ENCODE results near the gene ASIC2. TPM values are rescaled to one million over a fixed set of nuclear protein-coding genes. Genes with fewer than 3 reads are reported as not detected.

Gene ASIC2
- total RNA-seq, 1 experiment from 2014 or later = not detected

GRCh38 chr17:33046361-33047255 is 246.5 kb downstream of the ASIC2 start:
- Histone ChIP-seq H3K36me3 (ENCODE audit: control insufficient read depth, insufficient read depth, low read length) (no peaks in the 10 kb centered on the region), H3K9me3 (no peaks in the 10 kb centered on the region), H3K27me3 (replicated peaks; ENCODE audit: control insufficient read depth, insufficient read depth, low read length) (no peaks in the 10 kb centered on the region), H3K4me1 (no peaks in the 10 kb centered on the region), H3K4me3 (ENCODE audit: low read depth, low read length) (no peak overlapping the region)
- no peak for TF ChIP-seq CTCF (IDR thresholded peaks at IDR 0.05; ENCODE audit: insufficient read depth in 1 of 2, low read depth in 1 of 2, low read length in 1 of 2, severe bottlenecking in 1 of 2, unreplicated experiment in 1 of 2)
- intact Hi-C loops (cut with micrococcal nuclease; ENCODE audit: unreplicated experiment) = no loop called here
- Mint-ChIP-seq H3K27me3 (ENCODE audit: insufficient read depth, unreplicated experiment) (peaks cover 19% of the 10 kb centered on the region), H3K4me1 (ENCODE audit: low read depth, unreplicated experiment) (no peaks in the 10 kb centered on the region), H3K36me3 (ENCODE audit: insufficient read depth, unreplicated experiment) (no peaks in the 10 kb centered on the region), H3K27ac (ENCODE audit: unreplicated experiment) (no peak overlapping the region), H3K4me3 (ENCODE audit: unreplicated experiment) (no peak overlapping the region), H3K9me3 (ENCODE audit: unreplicated experiment) (no peaks in the 10 kb centered on the region)
- DNase-seq = no peak
- ChIA-PET POLR2A (no interaction called here), CTCF (no interaction called here)
- BruUV-seq (replicated peaks) = no TSS peak

- H3K4me3 Mint-ChIP-seq (ENCODE audit: unreplicated experiment) = no peak overlapping the region
- POLR2A ChIA-PET = no interaction called here
- H3K4me1 ChIP-seq = no peaks in the 10 kb centered on the region
- H3K4me1 Mint-ChIP-seq (ENCODE audit: low read depth, unreplicated experiment) = no peaks in the 10 kb centered on the region
- no peaks in the 10 kb centered on the region for H3K27me3 ChIP-seq (replicated peaks; ENCODE audit: control insufficient read depth, insufficient read depth, low read length)
- no peaks in the 10 kb centered on the region for H3K9me3 Mint-ChIP-seq (ENCODE audit: unreplicated experiment)
- H3K9me3 ChIP-seq = no peaks in the 10 kb centered on the region
- CTCF ChIA-PET = no interaction called here
- no peak for TF ChIP-seq CTCF (IDR thresholded peaks at IDR 0.05; ENCODE audit: insufficient read depth in 1 of 2, low read depth in 1 of 2, low read length in 1 of 2, severe bottlenecking in 1 of 2, unreplicated experiment in 1 of 2)
- no peak overlapping the region for H3K4me3 ChIP-seq (ENCODE audit: low read depth, low read length)
- H3K27ac Mint-ChIP-seq (ENCODE audit: unreplicated experiment) = no peak overlapping the region
- no peaks in the 10 kb centered on the region for H3K36me3 Mint-ChIP-seq (ENCODE audit: insufficient read depth, unreplicated experiment)
- BruUV-seq (replicated peaks) = no TSS peak
- H3K36me3 ChIP-seq (ENCODE audit: control insufficient read depth, insufficient read depth, low read length) = no peaks in the 10 kb centered on the region
- intact Hi-C loops (cut with micrococcal nuclease; ENCODE audit: unreplicated experiment) = no loop called here
- no peak for DNase-seq
- peaks cover 16% of the 10 kb centered on the region for H3K27me3 Mint-ChIP-seq (ENCODE audit: insufficient read depth, unreplicated experiment)
Observed at GRCh38 chr17:33045216-33045615, 247.9 kb downstream of the ASIC2 start.

- TF ChIP-seq CTCF (IDR thresholded peaks at IDR 0.05; ENCODE audit: insufficient read depth in 1 of 2, low read depth in 1 of 2, low read length in 1 of 2, severe bottlenecking in 1 of 2, unreplicated experiment in 1 of 2) = no peak
- H3K27ac Mint-ChIP-seq (ENCODE audit: unreplicated experiment) = no peak overlapping the region
- no peak overlapping the region for H3K4me3 ChIP-seq (ENCODE audit: low read depth, low read length)
- no peaks in the 10 kb centered on the region for H3K9me3 Mint-ChIP-seq (ENCODE audit: unreplicated experiment)
- no peaks in the 10 kb centered on the region for H3K27me3 ChIP-seq (replicated peaks; ENCODE audit: control insufficient read depth, insufficient read depth, low read length)
- no peaks in the 10 kb centered on the region for H3K36me3 ChIP-seq (ENCODE audit: control insufficient read depth, insufficient read depth, low read length)
- H3K36me3 Mint-ChIP-seq (ENCODE audit: insufficient read depth, unreplicated experiment) = no peaks in the 10 kb centered on the region
- H3K4me1 Mint-ChIP-seq (ENCODE audit: low read depth, unreplicated experiment) = no peaks in the 10 kb centered on the region
- ChIA-PET POLR2A (no interaction called here), CTCF (interaction anchor here (0.6 kb wide), 1 partner anchor 557 kb away, joined by 4 read pairs; no protein-coding TSS in a partner anchor)
- H3K4me1 ChIP-seq = no peaks in the 10 kb centered on the region
- H3K9me3 ChIP-seq = no peaks in the 10 kb centered on the region
- H3K4me3 Mint-ChIP-seq (ENCODE audit: unreplicated experiment) = no peak overlapping the region
- no peak for DNase-seq
- no TSS peak for BruUV-seq (replicated peaks)
- peaks cover 16% of the 10 kb centered on the region for H3K27me3 Mint-ChIP-seq (ENCODE audit: insufficient read depth, unreplicated experiment)
- intact Hi-C loops (cut with micrococcal nuclease; ENCODE audit: unreplicated experiment) = no loop called here
Observed at GRCh38 chr17:33044771-33045170, 248.3 kb downstream of the ASIC2 start.

All from Caco-2 (cell line).